Left renal cortex interstitium (tissue), 4 donors: ENCODE measurements around the gene VMP1. TPM values are rescaled to one million over a fixed set of nuclear protein-coding genes. Genes with fewer than 3 reads are reported as not detected.

Experiments
- polyA plus RNA-seq, 4 donors: library from polyadenylated mRNA; unstranded; fragments of 120-200 nt; gene quantifications; one replicate each; pipeline ENCODE4 v1.2.1, GENCODE V29; 2013; ENCODE audit not compliant: insufficient read length in 4 of 4

VMP1 gene
- polyA plus RNA-seq, 4 donors = 88.4 to 128 (median 102) TPM

Other genes with a start within 250 kb of the VMP1 start
- 10 to 100 TPM; 74.7 to 92.4 (median 84.3) TPM for gene DHX40, start 142.0 kb upstream of the VMP1 start, polyA plus RNA-seq
- gene CLTC, start 87.8 kb upstream of the VMP1 start, polyA plus RNA-seq = 100 to 1,000 TPM; 264 to 340 (median 288) TPM
- 10 to 100 TPM; 23.1 to 27.1 (median 25.6) TPM for gene PTRH2, start 224 bp upstream of the VMP1 start, polyA plus RNA-seq
- gene TUBD1, start 185.3 kb downstream of the VMP1 start, polyA plus RNA-seq = 10 to 100 TPM; 15.9 to 22.3 (median 18.4) TPM
- 10 to 100 TPM; 32.2 to 48.0 (median 40.8) TPM for gene RPS6KB1, start 185.5 kb downstream of the VMP1 start, polyA plus RNA-seq